HepG2 (cell line): ENCODE measurements around the gene ATP2A3. TPM values are rescaled to one million over a fixed set of nuclear protein-coding genes. Genes with fewer than 3 reads are reported as not detected.

Source experiments
- ATAC-seq: fragments of 200-7000 bp; cut with Tn5 transposase; 3 replicates; pipeline ENCODE4 v1.9.1; 2020; ENCODE audit warnings: mild to moderate bottlenecking, moderate library complexity
- BruUV-seq: library from RNA; stranded (reverse); fragments of 400-500 nt; replicated peaks from 2 replicates; lab custom pipeline; 2021; lab: Mats Ljungman, UMichigan
- CTCF ChIA-PET: fragments of 300-600 bp; formaldehyde crosslinking; extraction: SDS; loops from one replicate; lab custom pipeline; 2021; ENCODE audit warnings: low total read pairs, inconsistent platforms, low intra/inter-chr PET ratio; lab: Yijun Ruan, JAX
- POLR2A ChIA-PET: fragments of 350-600 bp; sonication (Branson Sonifier 250); formaldehyde crosslinking; loops from one replicate; lab custom pipeline; 2020; ENCODE audit warnings: antibody characterized with exemption, inconsistent platforms; lab: Yijun Ruan, JAX
- DNase-seq: peaks from one replicate; pipeline ENCODE4 v3.0.0-alpha.2; 2015; ENCODE audit warnings: low spot score
- FAIRE-seq: peaks from 3 replicates; lab custom pipeline; 2011; peaks lifted over from hg19 to GRCh38; lab: Jason Lieb, UNC
- H2AFZ ChIP-seq: one replicate; pipeline ENCODE4 v1.6.1; 2011; ENCODE audit warnings: low read length, inconsistent platforms
- H3K27ac ChIP-seq: fragments of 300-600 bp; 3 replicates; pipeline ENCODE4 v1.8.0; 2011; ENCODE audit warnings: mixed run types, mild to moderate bottlenecking, mixed read lengths, low read length, inconsistent platforms; ENCODE audit not compliant: insufficient read depth; ENCODE audit errors: extremely low read length
- H3K27me3 ChIP-seq, 2 experiments: fragments of 200-600 bp in 1 of 2; 2 replicates in 1 of 2; 3 replicates in 1 of 2; pipeline versions ENCODE4 v1.6.0 to v1.8.0; 2011; ENCODE audit warnings: low read length in 2 of 2, mild to moderate bottlenecking in 2 of 2, moderate library complexity in 2 of 2, inconsistent platforms in 1 of 2; ENCODE audit not compliant: insufficient read depth in 2 of 2, control insufficient read depth in 1 of 2
- H3K36me3 ChIP-seq, 2 experiments: fragments of 200-600 bp in 1 of 2; replicated peaks in 1 of 2; 2 replicates in 1 of 2; 3 replicates in 1 of 2; pipeline versions ENCODE4 v1.5.1 to v1.8.0; 2011; ENCODE audit warnings: low read length in 2 of 2, inconsistent platforms in 1 of 2; ENCODE audit not compliant: insufficient read depth in 2 of 2, control insufficient read depth in 1 of 2
- H3K4me1 ChIP-seq: 2 replicates; pipeline ENCODE4 v1.5.1; 2012; ENCODE audit warnings: low read length, inconsistent platforms; ENCODE audit not compliant: insufficient read depth
- H3K4me2 ChIP-seq: 2 replicates; pipeline ENCODE4 v1.6.0; 2011; ENCODE audit warnings: low read depth, low read length, inconsistent platforms
- H3K4me3 ChIP-seq, 3 experiments: fragments of 200-600 bp in 1 of 3; sonication (generic), shearing (Covaris generic) in 1 of 3; replicated peaks in 1 of 3; 2 replicates each; pipeline ENCODE4 v1.5.1; 2011 to 2016; ENCODE audit warnings: low read length in 3 of 3, inconsistent platforms in 2 of 3, low read depth in 2 of 3, mild to moderate bottlenecking in 2 of 3, control low read depth in 1 of 3, mixed read lengths in 1 of 3; ENCODE audit not compliant: insufficient read depth in 1 of 3
- H3K79me2 ChIP-seq: one replicate; pipeline ENCODE4 v1.6.1; 2011; ENCODE audit warnings: low read length, inconsistent platforms; ENCODE audit not compliant: insufficient read depth
- H3K9ac ChIP-seq: 2 replicates; pipeline ENCODE4 v1.6.0; 2011; ENCODE audit warnings: mild to moderate bottlenecking, low read depth, low read length, inconsistent platforms; ENCODE audit not compliant: insufficient read depth
- H3K9me3 ChIP-seq: 2 replicates; pipeline ENCODE4 v1.5.1; 2012; ENCODE audit warnings: mild to moderate bottlenecking, low read length
- H4K20me1 ChIP-seq: 2 replicates; pipeline ENCODE4 v1.6.0; 2011; ENCODE audit warnings: inconsistent platforms, mild to moderate bottlenecking, low read length, moderate library complexity; ENCODE audit not compliant: insufficient read depth
- BHLHE40 ChIP-seq: IDR thresholded peaks from 2 replicates; pipeline ENCODE4 v1.6.1; 2011; ENCODE audit warnings: low read length, improper control_type of control experiment
- BRD4 ChIP-seq: sonication (generic); formaldehyde crosslinking; IDR thresholded peaks from 2 replicates; pipeline ENCODE4 v1.4.0; 2020; ENCODE audit warnings: missing genetic modification reagents
- HNF4A ChIP-seq: sonication (generic); formaldehyde crosslinking; IDR thresholded peaks from 2 replicates; pipeline ENCODE4 v1.4.0; 2020; ENCODE audit warnings: missing genetic modification reagents
- KLF15 ChIP-seq: sonication (generic); formaldehyde crosslinking; IDR thresholded peaks from 2 replicates; pipeline ENCODE4 v1.8.1; 2023; ENCODE audit warnings: borderline replicate concordance, mild to moderate bottlenecking, inconsistent platforms, missing genetic modification reagents, mixed read lengths
- KMT2A ChIP-seq: sonication (generic); formaldehyde crosslinking; IDR thresholded peaks from 2 replicates; pipeline ENCODE4 v1.4.0; 2020; ENCODE audit warnings: missing genetic modification reagents
- MAX ChIP-seq: IDR thresholded peaks from 2 replicates; pipeline ENCODE4 v1.6.1; 2012; ENCODE audit warnings: inconsistent platforms
- NFYB ChIP-seq: sonication (generic); formaldehyde crosslinking; IDR thresholded peaks from 2 replicates; pipeline ENCODE4 v1.4.0; 2020; ENCODE audit warnings: missing genetic modification reagents
- NFYC ChIP-seq: IDR thresholded peaks from 2 replicates; pipeline ENCODE4 v1.6.1; 2016; ENCODE audit warnings: missing genetic modification reagents, missing compliant biosample characterization
- PITX1 ChIP-seq: sonication (generic); formaldehyde crosslinking; IDR thresholded peaks from 2 replicates; pipeline ENCODE4 v1.5.1; 2020; ENCODE audit warnings: mild to moderate bottlenecking, missing genetic modification reagents
- REPIN1 ChIP-seq: sonication (generic); formaldehyde crosslinking; IDR thresholded peaks from 2 replicates; pipeline ENCODE4 v1.8.0; 2022; ENCODE audit warnings: missing genetic modification reagents, low read depth, mild to moderate bottlenecking, borderline replicate concordance
- RXRA ChIP-seq: sonication (generic); formaldehyde crosslinking; IDR thresholded peaks from 2 replicates; pipeline ENCODE4 v1.5.1; 2020; ENCODE audit warnings: missing genetic modification reagents
- SCMH1 ChIP-seq: sonication (generic); formaldehyde crosslinking; IDR thresholded peaks from 2 replicates; pipeline ENCODE4 v1.9.0; 2021; ENCODE audit warnings: missing genetic modification reagents, mild to moderate bottlenecking, borderline replicate concordance
- SMAD9 ChIP-seq: sonication (generic); formaldehyde crosslinking; IDR thresholded peaks from 2 replicates; pipeline ENCODE4 v1.5.1; 2020; ENCODE audit warnings: mild to moderate bottlenecking, missing genetic modification reagents
- SMYD3 ChIP-seq: sonication (generic); formaldehyde crosslinking; IDR thresholded peaks from 2 replicates; pipeline ENCODE4 v1.8.1; 2023; ENCODE audit warnings: mild to moderate bottlenecking, missing genetic modification reagents
- SOX13 ChIP-seq, 3 experiments: fragments of 450-650 bp in 1 of 3; sonication (generic) in 1 of 3; formaldehyde crosslinking in 1 of 3; IDR thresholded peaks in 2 of 3; conservative IDR thresholded peaks in 1 of 3; 2 replicates each; pipeline versions ENCODE4 v1.5.0 to v1.6.1; 2016 to 2020; ENCODE audit warnings: antibody characterized with exemption in 1 of 3, mild to moderate bottlenecking in 1 of 3, missing compliant biosample characterization in 1 of 3, missing genetic modification reagents in 1 of 3, moderate library complexity in 1 of 3
- ZNF326 ChIP-seq: sonication (generic); formaldehyde crosslinking; IDR thresholded peaks from 2 replicates; pipeline ENCODE4 v1.4.0; 2020; ENCODE audit warnings: missing genetic modification reagents, borderline replicate concordance
- ZNF550 ChIP-seq: sonication (generic); formaldehyde crosslinking; IDR thresholded peaks from 2 replicates; pipeline ENCODE4 v1.4.0; 2020; ENCODE audit warnings: mild to moderate bottlenecking, missing genetic modification reagents, borderline replicate concordance
- ZNF552 ChIP-seq: sonication (generic); formaldehyde crosslinking; IDR thresholded peaks from 2 replicates; pipeline ENCODE4 v1.9.0; 2022; ENCODE audit warnings: missing genetic modification reagents, mild to moderate bottlenecking, borderline replicate concordance
- ZNF629 ChIP-seq: sonication (generic); formaldehyde crosslinking; conservative IDR thresholded peaks from 2 replicates; pipeline ENCODE4 v1.5.0; 2020; ENCODE audit warnings: missing genetic modification reagents
- ZNF7 ChIP-seq: IDR thresholded peaks from 2 replicates; pipeline ENCODE4 v1.6.1; 2016; ENCODE audit warnings: missing biosample characterization, missing genetic modification reagents
- ZNF761 ChIP-seq: sonication (generic); formaldehyde crosslinking; conservative IDR thresholded peaks from 2 replicates; pipeline ENCODE4 v1.4.0; 2020; ENCODE audit warnings: mild to moderate bottlenecking, missing genetic modification reagents
- ZUFSP ChIP-seq: sonication (generic); formaldehyde crosslinking; IDR thresholded peaks from 2 replicates; pipeline ENCODE4 v1.9.0; 2021; ENCODE audit warnings: missing genetic modification reagents, mild to moderate bottlenecking, borderline replicate concordance
- WGBS: methylation state at CpG from one replicate; pipeline ENCODE4 v1.1.6; 2017; ENCODE audit warnings: low lambda C conversion rate; 5-methylcytosine and 5-hydroxymethylcytosine counted together
- in situ Hi-C: cut with HindIII; loops from 2 replicates; pipeline ENCODE4 v1.10.0; 2017; ENCODE audit warnings: low pct_unique_long_range_greater_than_20kb; ENCODE audit not compliant: extremely low pct_ligation_motif_present
- intact Hi-C: fragments of 100-400 bp; cut with micrococcal nuclease; formaldehyde crosslinking; loops from one replicate; pipeline ENCODE4 v1.10.0; 2022; ENCODE audit not compliant: unreplicated experiment
- polyA plus RNA-seq, 8 experiments: library from polyadenylated mRNA; depleted of rRNA in 3 of 8; stranded (reverse) in 7 of 8; unstranded in 1 of 8; fragments of >200 nt; fragmentation: Illumina TruSeq in 4 of 8; extraction: Trizol in 4 of 8; gene quantifications; 2 replicates each; pipeline versions ENCODE4 v1.2.1 to v1.2.3, GENCODE V29; 2011 to 2016; ENCODE audit warnings: low read depth in 4 of 8, missing spikeins in 1 of 8, mixed read lengths in 1 of 8; ENCODE audit not compliant: insufficient read depth in 1 of 8
- total RNA-seq, 5 experiments: library from RNA; depleted of rRNA; stranded (reverse); fragments of >200 nt; fragmentation: Illumina TruSeq; extraction: Trizol; gene quantifications; 2 replicates each; pipeline ENCODE4 v1.2.3, GENCODE V29; 2016; ENCODE audit warnings: low read depth in 1 of 5

The ATP2A3 gene
- total and polyA plus RNA-seq, 2 of the 13 experiments (the other 11 are each of a cell fraction or from before 2014, with no cell fraction given), result 0.07 TPM; not detected in 1

GRCh38 chr17:3879591-3880417 is 84.4 kb downstream of the ATP2A3 start:
- Histone ChIP-seq H3K79me2 (no peaks in the 10 kb centered on the region), H4K20me1 (no peaks in the 10 kb centered on the region), H3K27ac (no peak overlapping the region), H3K4me2 (no peak overlapping the region), H3K4me3 (no peak overlapping the region), H3K36me3 (no peaks in the 10 kb centered on the region; a peak in 1 of 5 replicates), H3K9ac (no peak overlapping the region), H2AFZ (no peak overlapping the region), H3K27me3 (no peaks in the 10 kb centered on the region), H3K9me3 (no peaks in the 10 kb centered on the region)
- intact Hi-C loops, result no loop called here
- no peak for FAIRE-seq
- no TSS peak for BruUV-seq
- peak; percentile 69 for ATAC-seq
- POLR2A ChIA-PET, result interaction anchor here (1.5 to 1.6 kb wide), 2 partner anchors 25 to 34 kb away, joined by 5 to 7 read pairs; partner anchors contain the start of gene NCBP3
- CTCF ChIA-PET, result no interaction called here
- DNase-seq, result no peak
- WGBS, result 84% methylated on average over 22 of the region's 25 CpGs
- TF ChIP-seq PITX1 (CRISPR knock-in tag), result no peak
- no peak for TF ChIP-seq ZUFSP (CRISPR knock-in tag)
- TF ChIP-seq SCMH1 (CRISPR knock-in tag), result no peak
- no peak for TF ChIP-seq REPIN1
- TF ChIP-seq SMAD9 (CRISPR knock-in tag), result no peak
- TF ChIP-seq SMYD3 (CRISPR knock-in tag), result no peak
- TF ChIP-seq ZNF629 (CRISPR knock-in tag), result no peak
- TF ChIP-seq ZNF761, result no peak
- TF ChIP-seq SOX13 (IDR thresholded peaks at IDR 0.05), result no peak
- no peak for TF ChIP-seq SOX13 (CRISPR knock-in tag; conservative IDR thresholded peaks at IDR 0.05 in 1 of 2, IDR thresholded peaks at IDR 0.05 in 1 of 2)
- TF ChIP-seq HNF4A (CRISPR knock-in tag), result peak; percentile 47
- no peak for TF ChIP-seq KLF15 (CRISPR knock-in tag)
- TF ChIP-seq ZNF326 (CRISPR knock-in tag), result no peak
- no peak for TF ChIP-seq BRD4 (CRISPR knock-in tag)
- peak; percentile 27; the same call in 1 of the 2 replicates for TF ChIP-seq NFYC (CRISPR knock-in tag)
- TF ChIP-seq BHLHE40, result peak; percentile 97
- TF ChIP-seq RXRA (CRISPR knock-in tag), result no peak
- TF ChIP-seq MAX, result 0 out of 2 replicates have a peak, but pooled peaks have one; percentile 18
- no peak for TF ChIP-seq KMT2A (CRISPR knock-in tag)
- TF ChIP-seq ZNF552 (CRISPR knock-in tag), result no peak
- TF ChIP-seq ZNF7, result no peak
- no peak for TF ChIP-seq ZNF550
- TF ChIP-seq NFYB (CRISPR knock-in tag), result peak; percentile 64
- TF ChIP-seq, all 625 proteins: peak for 5
- in situ Hi-C loops, result no loop called here
- H3K4me1 ChIP-seq, result peaks cover 8% of the 10 kb centered on the region; the same call in 1 of the 2 replicates
